CD14-positive monocyte (primary cell): Measurements from ENCODE around the gene PPFIA4. TPM values are rescaled to one million over a fixed set of nuclear protein-coding genes. Genes with fewer than 3 reads are reported as not detected.

Source experiments
- DNase-seq, 3 donors: peaks; one replicate each; pipeline ENCODE4 v3.0.0-alpha.2; 2011 to 2022
- H2AFZ ChIP-seq: 2 replicates; pipeline ENCODE4 v1.6.0; 2012; ENCODE audit warnings: mild to moderate bottlenecking, low read depth, low read length, inconsistent platforms; ENCODE audit not compliant: insufficient read depth, poor library complexity, severe bottlenecking
- H3K27ac ChIP-seq, 2 donors: 1 replicate in 1 of 2; 2 replicates in 1 of 2; pipeline ENCODE4 v1.5.1; 2012 to 2013; ENCODE audit warnings: low read length in 2 of 2, control low read depth in 1 of 2, inconsistent platforms in 1 of 2, low read depth in 1 of 2, mild to moderate bottlenecking in 1 of 2
- H3K27me3 ChIP-seq, 2 donors: one replicate each; pipeline versions ENCODE4 v1.6.0 to v1.6.1; 2011 to 2013; ENCODE audit warnings: low read length in 2 of 2; ENCODE audit not compliant: control insufficient read depth in 2 of 2, insufficient read depth in 2 of 2
- H3K36me3 ChIP-seq, 2 donors: replicated peaks in 1 of 2; 1 replicate in 1 of 2; 2 replicates in 1 of 2; pipeline versions ENCODE4 v1.5.1 to v1.6.1; 2012 to 2013; ENCODE audit warnings: low read length in 2 of 2, control low read depth in 1 of 2, inconsistent platforms in 1 of 2, mild to moderate bottlenecking in 1 of 2; ENCODE audit not compliant: insufficient read depth in 2 of 2, control insufficient read depth in 1 of 2
- H3K4me1 ChIP-seq, 2 donors: 1 replicate in 1 of 2; 2 replicates in 1 of 2; pipeline versions ENCODE4 v1.5.1 to v1.6.1; 2012 to 2013; ENCODE audit warnings: low read length in 2 of 2, control low read depth in 1 of 2, inconsistent platforms in 1 of 2, mild to moderate bottlenecking in 1 of 2, moderate library complexity in 1 of 2; ENCODE audit not compliant: insufficient read depth in 2 of 2, control insufficient read depth in 1 of 2
- H3K4me2 ChIP-seq: replicated peaks from 2 replicates; pipeline ENCODE3; 2012; ENCODE audit warnings: low read length, moderate library complexity, mild to moderate bottlenecking; ENCODE audit not compliant: poor library complexity, severe bottlenecking; ENCODE audit errors: extremely low read depth
- H3K4me3 ChIP-seq, 3 experiments: fragments of 200-600 bp in 1 of 3; sonication (generic) in 1 of 3; replicated peaks in 1 of 3; 1 replicate in 2 of 3; 2 replicates in 1 of 3; pipeline ENCODE4 v1.5.1; 2011 to 2013; ENCODE audit warnings: low read length in 3 of 3, mild to moderate bottlenecking in 3 of 3, control low read depth in 2 of 3, low read depth in 2 of 3, inconsistent platforms in 1 of 3, moderate library complexity in 1 of 3
- H3K79me2 ChIP-seq: 2 replicates; pipeline ENCODE4 v1.6.0; 2012; ENCODE audit warnings: mild to moderate bottlenecking, control low read depth, inconsistent platforms, low read length, moderate library complexity; ENCODE audit not compliant: insufficient read depth
- H3K9ac ChIP-seq: 2 replicates; pipeline ENCODE4 v1.6.0; 2017; ENCODE audit warnings: low read length, mild to moderate bottlenecking; ENCODE audit not compliant: insufficient read depth, poor library complexity, severe bottlenecking
- H3K9me3 ChIP-seq, 2 donors: replicated peaks in 1 of 2; 1 replicate in 1 of 2; 2 replicates in 1 of 2; pipeline versions ENCODE4 v1.5.1 to v1.6.1; 2012 to 2013; ENCODE audit warnings: low read length in 2 of 2, control low read depth in 1 of 2; ENCODE audit not compliant: control insufficient read depth in 1 of 2, insufficient read depth in 1 of 2
- H4K20me1 ChIP-seq: 2 replicates; pipeline ENCODE4 v1.6.0; 2012; ENCODE audit warnings: mild to moderate bottlenecking, low read length, control low read depth, moderate library complexity; ENCODE audit not compliant: insufficient read depth
- H3K27ac Mint-ChIP-seq, 7 donors: one replicate each; pipeline ENCODE4 v1.8.0; 2020; ENCODE audit warnings: mild to moderate bottlenecking in 7 of 7, mixed read lengths in 7 of 7, moderate library complexity in 6 of 7, inconsistent platforms in 2 of 7
- H3K27me3 Mint-ChIP-seq, 3 donors: one replicate each; pipeline ENCODE4 v1.8.0; 2021 to 2022; ENCODE audit warnings: low read depth in 3 of 3, mild to moderate bottlenecking in 3 of 3, mixed read lengths in 3 of 3, moderate library complexity in 3 of 3, inconsistent platforms in 1 of 3
- H3K36me3 Mint-ChIP-seq, 2 donors: one replicate each; pipeline ENCODE4 v1.8.0; 2020; ENCODE audit warnings: mixed read lengths in 2 of 2, inconsistent platforms in 1 of 2, mild to moderate bottlenecking in 1 of 2
- H3K4me1 Mint-ChIP-seq: one replicate; pipeline ENCODE4 v1.8.0; 2020; ENCODE audit warnings: mild to moderate bottlenecking, mixed read lengths
- H3K4me3 Mint-ChIP-seq, 2 donors: one replicate each; pipeline ENCODE4 v1.8.0; 2020; ENCODE audit warnings: mild to moderate bottlenecking in 2 of 2, mixed read lengths in 2 of 2, moderate library complexity in 1 of 2
- H3K9me3 Mint-ChIP-seq, 7 donors: one replicate each; pipeline ENCODE4 v1.8.0; 2020 to 2022; ENCODE audit warnings: mixed read lengths in 7 of 7, mild to moderate bottlenecking in 6 of 7, moderate library complexity in 6 of 7, inconsistent platforms in 2 of 7
- WGBS: methylation state at CpG from one replicate; pipeline ENCODE4 v1.1.5; 2013; ENCODE audit warnings: missing lambda C conversion rate; ENCODE audit not compliant: insufficient coverage; 5-methylcytosine and 5-hydroxymethylcytosine counted together
- intact Hi-C, 2 donors: fragments of 100-400 bp; cut with micrococcal nuclease; formaldehyde crosslinking; loops; one replicate each; pipeline versions ENCODE4 v1.15.0 to v1.15.1; 2023
- polyA plus RNA-seq, 3 donors: library from polyadenylated mRNA; depleted of rRNA in 1 of 3; unstranded in 2 of 3; stranded (reverse) in 1 of 3; fragments of 300-500 nt in 2 of 3; fragments of >200 nt in 1 of 3; fragmentation: Illumina TruSeq in 2 of 3; gene quantifications; 1 replicate in 2 of 3; 2 replicates in 1 of 3; pipeline ENCODE4 v1.2.3, GENCODE V29; 2012 to 2021
- TF ChIP-seq, protein P1 (sequence below): fragments of 200-600 bp; IDR thresholded peaks from one replicate; pipeline ENCODE4 v1.8.0; 2022; ENCODE audit warnings: antibody characterized with exemption, mild to moderate bottlenecking

The PPFIA4 gene
- polyA plus RNA-seq, 3 donors = 0.52 to 1.0 (median 0.97) TPM

- Histone ChIP-seq H3K9ac (no peak overlapping the region), H3K4me1 (peaks cover 5 to 6% of the 10 kb centered on the region in 2 donors), H2AFZ (no peak overlapping the region), H3K4me3 (no peak overlapping the region), H3K27me3 (peaks cover 12 to 20% of the 10 kb centered on the region in 2 donors), H3K27ac (no peak overlapping the region), H3K36me3 (no peaks in the 10 kb centered on the region), H3K4me2 (no peak overlapping the region), H3K9me3 (no peaks in the 10 kb centered on the region), H3K79me2 (no peaks in the 10 kb centered on the region), H4K20me1 (no peaks in the 10 kb centered on the region)
- H3K27ac Mint-ChIP-seq = no peak overlapping the region
- intact Hi-C loops = no loop called here
- H3K9me3 Mint-ChIP-seq = peaks cover 0 to 6% (median 0%) of the 10 kb centered on the region in 7 donors
- WGBS = 92% methylated on average over 5 of the region's 6 CpGs
- H3K36me3 Mint-ChIP-seq = peaks cover 0 to 2% of the 10 kb centered on the region in 2 donors
- H3K27me3 Mint-ChIP-seq = peaks cover 26 to 29% (median 27%) of the 10 kb centered on the region in 3 donors
- no peak overlapping the region for H3K4me3 Mint-ChIP-seq
- TF ChIP-seq, protein P1, sequence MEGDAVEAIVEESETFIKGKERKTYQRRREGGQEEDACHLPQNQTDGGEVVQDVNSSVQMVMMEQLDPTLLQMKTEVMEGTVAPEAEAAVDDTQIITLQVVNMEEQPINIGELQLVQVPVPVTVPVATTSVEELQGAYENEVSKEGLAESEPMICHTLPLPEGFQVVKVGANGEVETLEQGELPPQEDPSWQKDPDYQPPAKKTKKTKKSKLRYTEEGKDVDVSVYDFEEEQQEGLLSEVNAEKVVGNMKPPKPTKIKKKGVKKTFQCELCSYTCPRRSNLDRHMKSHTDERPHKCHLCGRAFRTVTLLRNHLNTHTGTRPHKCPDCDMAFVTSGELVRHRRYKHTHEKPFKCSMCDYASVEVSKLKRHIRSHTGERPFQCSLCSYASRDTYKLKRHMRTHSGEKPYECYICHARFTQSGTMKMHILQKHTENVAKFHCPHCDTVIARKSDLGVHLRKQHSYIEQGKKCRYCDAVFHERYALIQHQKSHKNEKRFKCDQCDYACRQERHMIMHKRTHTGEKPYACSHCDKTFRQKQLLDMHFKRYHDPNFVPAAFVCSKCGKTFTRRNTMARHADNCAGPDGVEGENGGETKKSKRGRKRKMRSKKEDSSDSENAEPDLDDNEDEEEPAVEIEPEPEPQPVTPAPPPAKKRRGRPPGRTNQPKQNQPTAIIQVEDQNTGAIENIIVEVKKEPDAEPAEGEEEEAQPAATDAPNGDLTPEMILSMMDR = peak; percentile 68
- DNase-seq = no peak
- peaks cover 8% of the 10 kb centered on the region for H3K4me1 Mint-ChIP-seq
Observed at GRCh38 chr1:203031467-203031866, 5.2 kb downstream of the PPFIA4 start.

DNA sequence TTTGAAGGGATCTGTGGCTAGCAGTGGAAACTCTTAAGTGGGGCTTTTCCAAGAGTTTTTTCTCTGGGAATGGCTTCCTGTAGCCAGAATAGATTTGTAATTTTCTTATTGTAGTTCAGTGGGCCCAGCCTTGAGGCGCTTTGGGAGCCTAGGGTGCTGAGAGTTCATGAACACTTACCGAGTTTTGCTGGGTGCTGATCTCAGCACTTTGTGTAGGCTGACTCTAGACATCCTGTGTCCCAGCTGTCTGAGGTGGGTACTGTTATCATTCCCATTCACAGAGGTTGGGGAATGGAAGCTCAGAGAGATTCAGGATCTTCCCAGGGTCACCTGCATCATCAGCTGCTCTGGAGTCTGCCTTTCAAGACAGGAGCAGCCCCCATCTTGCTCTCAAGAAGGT, 7.0 kb downstream of the PPFIA4 start:
- Histone ChIP-seq H3K4me1 (no peaks in the 10 kb centered on the region), H3K9me3 (no peaks in the 10 kb centered on the region), H3K36me3 (no peaks in the 10 kb centered on the region), H3K27me3 (peaks cover 0 to 4% of the 10 kb centered on the region in 2 donors), H3K4me2 (no peak overlapping the region), H3K4me3 (no peak overlapping the region), H3K79me2 (no peaks in the 10 kb centered on the region), H3K27ac (no peak overlapping the region), H2AFZ (no peak overlapping the region), H4K20me1 (no peaks in the 10 kb centered on the region), H3K9ac (no peak overlapping the region)
- TF ChIP-seq, protein P1 = no peak
- Mint-ChIP-seq H3K4me1 (peaks cover 8% of the 10 kb centered on the region), H3K9me3 (peaks cover 0 to 2% (median 0%) of the 10 kb centered on the region in 7 donors), H3K27me3 (peaks cover 10 to 23% (median 14%) of the 10 kb centered on the region in 3 donors), H3K36me3 (no peaks in the 10 kb centered on the region), H3K27ac (no peak overlapping the region), H3K4me3 (no peak overlapping the region)
- no peak for DNase-seq
- intact Hi-C loops = no loop called here
- WGBS = 90% methylated on average over 2 of the region's 2 CpGs
